ENCODE results near the gene GTF3C1. TPM values are rescaled to one million over a fixed set of nuclear protein-coding genes. Genes with fewer than 3 reads are reported as not detected.

GTF3C1 gene
- total and polyA plus RNA-seq, 10 donors: 28.8 to 68.6 (median 57.1) TPM

GRCh38 chr16:27498916-27499658, 50.6 kb downstream of the GTF3C1 start:
- Histone ChIP-seq H3K4me1 (no peaks in the 10 kb centered on the region), H3K9me3 (no peaks in the 10 kb centered on the region), H3K4me3 (no peak overlapping the region), H3K27ac (no peak overlapping the region), H3K27me3 (replicated peaks in 1 of 7) (no peaks in the 10 kb centered on the region), H3K36me3 (peaks cover under 1 to 100% (median 99%) of the 10 kb centered on the region in 6 donors)
- TF ChIP-seq CTCF (IDR thresholded peaks at IDR 0.05 in 8 of 11, conservative IDR thresholded peaks at IDR 0.05 in 3 of 11): no peak
- no peak for TF ChIP-seq POLR2AphosphoS5 (IDR thresholded peaks at IDR 0.05)
- no peak for TF ChIP-seq POLR2A (IDR thresholded peaks at IDR 0.05)
- intact Hi-C loops (cut with DNase I; ENCODE audit: low total_unique reads): no loop called here
- whole genome bisulfite sequencing, 5 donors: 93 to 97% (median 95%) methylated on average over 13 to 14 of the region's 14 CpGs
- no peak for DNase-seq

DNA sequence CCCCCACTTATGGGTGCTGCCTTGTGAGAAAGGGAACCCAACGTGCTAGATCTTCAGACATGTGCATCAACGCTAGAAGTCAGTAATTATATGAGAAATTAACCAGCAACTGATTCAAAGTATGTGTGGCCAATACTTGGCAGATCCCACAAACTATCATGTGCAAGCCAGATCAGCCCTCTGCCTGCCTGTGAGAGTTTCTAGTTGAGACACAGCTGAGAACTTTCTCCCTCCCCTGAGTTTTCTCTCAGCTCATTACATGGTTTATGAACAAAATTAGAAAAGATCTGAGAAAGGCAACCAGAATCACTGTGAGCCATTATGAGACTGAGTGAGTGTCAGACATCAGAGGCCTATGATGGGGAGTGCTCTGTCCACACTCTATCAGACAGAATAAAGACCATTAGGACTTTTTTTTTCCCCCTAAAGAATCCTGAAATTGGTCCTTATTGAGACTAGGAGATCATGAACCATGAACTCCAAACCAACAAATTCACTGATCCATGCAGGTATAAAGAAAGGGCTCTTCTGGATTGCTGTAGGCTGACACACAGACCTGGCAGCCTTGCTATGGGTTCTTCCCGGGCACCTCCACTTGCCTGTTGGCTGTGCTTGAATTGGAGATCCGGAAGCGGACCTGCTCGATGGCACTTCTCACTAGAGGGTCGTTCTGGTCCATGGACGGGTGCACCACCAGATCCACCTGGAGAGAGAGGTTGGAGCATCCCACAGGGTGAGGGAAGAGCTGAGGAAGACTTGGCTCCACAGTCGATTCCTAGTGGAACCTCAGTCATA, 51.5 kb downstream of the GTF3C1 start:
- TF ChIP-seq POLR2A (IDR thresholded peaks at IDR 0.05) (no peak), POLR2AphosphoS5 (IDR thresholded peaks at IDR 0.05) (no peak), CTCF (IDR thresholded peaks at IDR 0.05 in 8 of 11, conservative IDR thresholded peaks at IDR 0.05 in 3 of 11) (no peak)
- 89 to 96% (median 90%) methylated on average over 5 to 9 of the region's 9 CpGs for WGBS, 5 donors
- Histone ChIP-seq H3K4me3 (no peak overlapping the region), H3K9me3 (no peaks in the 10 kb centered on the region), H3K27ac (no peak overlapping the region), H3K36me3 (peaks cover 0 to 100% (median 98%) of the 10 kb centered on the region in 6 donors), H3K4me1 (no peaks in the 10 kb centered on the region), H3K27me3 (replicated peaks in 1 of 7) (no peaks in the 10 kb centered on the region)
- DNase-seq: no peak
- intact Hi-C loops (cut with DNase I; ENCODE audit: low total_unique reads): no loop called here

GRCh38 chr16:27495191-27495590, 54.5 kb downstream of the GTF3C1 start:
- no peak for DNase-seq
- intact Hi-C loops (cut with DNase I; ENCODE audit: low total_unique reads): no loop called here
- H3K9me3 ChIP-seq: no peaks in the 10 kb centered on the region
- 86 to 98% (median 96%) methylated on average over 13 of the region's 13 CpGs for WGBS, 5 donors
- no peaks in the 10 kb centered on the region for H3K4me1 ChIP-seq
- TF ChIP-seq CTCF (IDR thresholded peaks at IDR 0.05 in 8 of 11, conservative IDR thresholded peaks at IDR 0.05 in 3 of 11): no peak
- no peak for TF ChIP-seq POLR2A (IDR thresholded peaks at IDR 0.05)
- no peak for TF ChIP-seq POLR2AphosphoS5 (IDR thresholded peaks at IDR 0.05)
- no peak overlapping the region for H3K27ac ChIP-seq
- no peaks in the 10 kb centered on the region for H3K27me3 ChIP-seq (replicated peaks in 1 of 7)
- peaks cover 0 to 100% (median 97%) of the 10 kb centered on the region in 6 donors for H3K36me3 ChIP-seq
- no peak overlapping the region for H3K4me3 ChIP-seq

- TF ChIP-seq POLR2AphosphoS5 (IDR thresholded peaks at IDR 0.05) (no peak), POLR2A (IDR thresholded peaks at IDR 0.05) (no peak)
- Histone ChIP-seq H3K36me3 (peaks cover 0 to 100% (median 98%) of the 10 kb centered on the region in 6 donors), H3K4me1 (no peaks in the 10 kb centered on the region), H3K9me3 (no peaks in the 10 kb centered on the region), H3K4me3 (no peak overlapping the region), H3K27me3 (replicated peaks in 1 of 7) (no peaks in the 10 kb centered on the region), H3K27ac (peak overlapping the region in 5 of 8 donors; percentile 33 to 78 (median 52))
- 87 to 95% (median 90%) methylated on average over 11 of the region's 11 CpGs for WGBS, 5 donors
- peak; percentile 64 for DNase-seq
- intact Hi-C loops (cut with DNase I; ENCODE audit: low total_unique reads): no loop called here
These were observed 57.1 kb downstream of the GTF3C1 start for GRCh38 chr16:27492588-27492979.
